Left cardiac atrium (tissue), 4 donors: ENCODE data around the gene SHISA9. TPM values are rescaled to one million over a fixed set of nuclear protein-coding genes. Genes with fewer than 3 reads are reported as not detected.

ENCODE experiments used
- ATAC-seq, 2 donors: fragments of 200-7000 bp; cut with Tn5 transposase; one replicate each; pipeline ENCODE4 v1.9.1; 2020; ENCODE audit warnings: mild to moderate bottlenecking in 2 of 2, moderate library complexity in 2 of 2
- DNase-seq: peaks from one replicate; pipeline ENCODE4 v3.0.0-alpha.2; 2020
- intact Hi-C, 2 donors: fragments of 100-400 bp; cut with DNase I; formaldehyde crosslinking; loops; one replicate each; pipeline versions ENCODE4 v1.14.1 to v1.15.1; 2022 to 2023
- total RNA-seq, 2 donors: library from RNA; stranded (reverse); fragmentation: NEBNext Ultra II Directional; extraction: Animal tissue kit (Norgen Biotek cat#: 25700); gene quantifications; one replicate each; pipeline ENCODE4 v1.2.1, GENCODE V29; 2021
- donor health status: DM: no; HTN: yes; CAD: no.
- donor health status: DM: no; HTN: yes; CAD: no; lungs with severe emphysema.
- donor health status: DM: yes; HTN: yes; CAD: no.
- donor health status: Dilated cardiomyopathy.

Gene SHISA9
- total RNA-seq, 2 donors from 2014 or later: 0.31 to 0.44 TPM

DNA sequence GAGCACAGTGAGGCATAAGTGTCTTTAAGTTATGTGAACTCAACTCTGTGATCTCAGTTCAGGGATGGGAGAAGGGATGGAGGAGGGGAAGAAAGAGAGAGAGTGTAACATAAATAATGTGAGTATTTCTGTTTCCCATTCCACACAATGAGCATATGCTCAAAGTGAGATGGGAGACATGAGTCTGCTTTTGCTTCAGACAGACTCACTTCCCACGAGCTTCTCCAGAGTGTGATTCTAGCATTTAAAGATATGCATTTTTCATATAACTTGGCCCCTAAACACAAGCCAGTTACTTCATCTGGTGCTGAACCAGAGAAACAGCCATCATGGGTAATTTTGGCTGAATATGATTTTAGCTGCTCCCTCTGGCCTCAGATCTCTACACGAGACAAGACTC lies 35.0 kb downstream of the SHISA9 start:
- DNase-seq: no peak
- intact Hi-C loops: no loop called here
- ATAC-seq: no peak

DNA sequence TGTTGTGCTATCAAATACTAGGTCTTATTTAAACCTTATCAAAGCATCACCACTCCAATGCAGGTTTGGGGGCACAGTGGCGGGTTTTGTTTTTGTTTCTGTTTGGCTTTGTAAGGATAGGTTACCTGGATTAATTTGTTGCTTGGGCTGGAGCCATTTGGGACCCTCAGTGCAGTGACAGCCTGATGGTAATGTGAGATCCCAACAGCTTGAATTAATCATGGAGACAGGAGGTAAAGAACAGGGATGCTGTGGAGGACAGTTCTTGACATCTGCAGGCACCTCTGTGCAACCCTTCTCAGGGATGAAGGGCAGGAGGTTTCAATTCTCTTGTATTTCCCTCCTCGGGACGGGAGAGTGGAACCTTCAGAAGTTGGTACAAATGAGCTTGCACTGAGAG lies 40.5 kb downstream of the SHISA9 start:
- ATAC-seq (no peak), DNase-seq (no peak)
- intact Hi-C loops: no loop called here

DNA sequence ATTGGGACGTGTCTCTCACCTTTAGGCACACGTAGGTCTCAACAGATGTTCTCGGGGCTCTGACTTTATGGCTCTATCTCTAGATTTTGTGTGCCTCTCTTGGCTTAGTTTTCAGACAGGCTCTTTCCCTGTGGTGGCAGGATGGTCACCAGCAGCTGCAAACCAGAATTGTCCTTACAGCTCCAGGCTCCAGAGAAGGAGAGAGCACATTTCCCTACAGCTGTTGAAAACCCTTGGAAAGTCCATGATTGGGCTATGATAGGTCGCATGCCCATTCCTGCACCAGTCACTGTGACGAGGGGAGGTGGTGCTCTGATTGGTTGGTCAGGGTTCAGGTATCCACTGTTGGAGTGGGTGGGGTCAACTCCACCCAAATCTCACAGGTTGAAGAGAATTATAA lies 41.5 kb downstream of the SHISA9 start:
- DNase-seq (no peak), ATAC-seq (no peak)
- intact Hi-C loops: no loop called here

GRCh38 chr16:12944300-12944699 lies 42.9 kb downstream of the SHISA9 start:
- DNase-seq: no peak
- ATAC-seq: no peak

DNA sequence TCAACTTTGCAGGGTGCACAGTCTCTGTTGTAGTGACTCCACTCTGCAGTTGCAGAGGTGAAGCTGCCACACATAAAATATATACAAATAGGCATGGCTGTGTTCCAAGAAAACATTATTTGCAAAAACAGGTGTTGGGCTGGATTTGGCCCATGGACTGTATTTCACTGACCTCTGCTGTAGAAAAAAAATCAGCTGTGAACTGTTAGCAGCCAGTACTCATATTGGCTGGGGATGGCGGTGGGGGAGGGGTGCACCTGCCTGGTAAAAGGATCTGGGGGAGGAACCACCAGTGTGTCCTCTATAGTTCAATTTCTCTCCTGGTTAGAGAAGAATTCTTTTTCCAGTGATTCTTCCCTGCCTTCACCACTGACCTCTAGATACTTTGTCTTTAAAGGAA lies 50.0 kb downstream of the SHISA9 start:
- ATAC-seq (no peak), DNase-seq (no peak)
- intact Hi-C loops: no loop called here

More at GRCh38 chr16:12944300-12944699, 42.9 kb downstream of the SHISA9 start:
- intact Hi-C loops: no loop called here

GRCh38 chr16:12951976-12952375 lies 50.6 kb downstream of the SHISA9 start:
- intact Hi-C loops: no loop called here
- ATAC-seq: no peak

DNA sequence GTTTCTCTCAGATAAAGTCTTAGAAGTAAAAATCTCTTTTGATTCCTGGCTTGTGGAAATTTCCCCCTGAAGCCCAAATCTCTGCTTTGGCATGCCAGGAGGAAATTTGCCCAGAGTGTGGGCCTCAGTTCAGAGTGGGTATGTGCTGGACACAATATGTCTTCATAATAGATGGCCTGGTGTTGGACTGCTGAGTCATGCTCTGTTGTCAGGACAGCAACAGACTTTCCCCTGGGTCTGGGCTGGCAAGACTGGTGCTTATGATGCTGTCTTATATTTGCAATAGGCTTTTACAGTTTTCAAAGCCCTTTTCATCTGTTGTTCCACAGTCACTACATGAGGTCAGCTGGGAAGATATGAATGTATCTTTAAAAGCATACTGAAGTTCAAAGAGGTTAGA lies 57.0 kb downstream of the SHISA9 start:
- DNase-seq (no peak), ATAC-seq (no peak)
- intact Hi-C loops: no loop called here

More at GRCh38 chr16:12951976-12952375, 50.6 kb downstream of the SHISA9 start:
- DNase-seq: no peak

DNA sequence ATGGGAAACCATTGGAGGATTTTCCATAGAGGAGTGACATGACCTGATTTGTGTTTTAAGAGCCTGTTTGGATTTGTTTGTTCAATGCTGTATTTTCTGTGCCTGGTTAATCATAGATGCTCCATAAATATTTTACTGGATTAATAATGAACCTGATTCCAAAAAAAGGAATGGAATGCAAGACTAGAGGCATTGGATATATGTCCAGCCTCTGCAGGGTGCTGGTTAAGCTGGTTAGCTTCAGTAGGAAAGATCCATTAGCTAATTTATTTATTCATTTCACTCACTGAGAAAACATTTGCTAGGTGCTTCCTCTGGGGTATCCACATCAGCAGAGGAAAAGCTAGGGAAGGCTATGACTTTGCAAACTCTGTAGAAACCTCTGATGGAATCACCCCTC lies 57.7 kb downstream of the SHISA9 start:
- intact Hi-C loops: no loop called here
- ATAC-seq: no peak
- no peak for DNase-seq

DNA sequence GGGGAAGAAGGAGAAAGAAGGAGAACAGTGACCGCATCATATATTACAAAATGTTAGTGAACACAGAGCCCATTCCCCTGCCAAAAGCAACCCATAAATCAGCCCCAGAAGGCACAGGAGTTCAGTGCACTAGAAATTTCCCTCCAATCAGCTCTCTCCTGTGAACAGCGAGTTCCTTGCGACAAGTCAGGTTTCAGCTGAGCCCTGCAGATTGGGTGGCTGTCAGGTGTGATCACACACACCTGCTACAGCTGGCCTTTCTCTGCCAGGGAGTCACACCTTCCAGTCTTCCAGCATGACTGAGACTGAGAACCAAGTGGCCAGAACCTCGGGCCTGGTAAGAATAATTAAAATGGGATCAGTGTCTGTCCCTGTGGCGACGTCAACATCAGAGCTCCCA lies 60.2 kb downstream of the SHISA9 start:
- ATAC-seq (no peak), DNase-seq (no peak)
- intact Hi-C loops: no loop called here

DNA sequence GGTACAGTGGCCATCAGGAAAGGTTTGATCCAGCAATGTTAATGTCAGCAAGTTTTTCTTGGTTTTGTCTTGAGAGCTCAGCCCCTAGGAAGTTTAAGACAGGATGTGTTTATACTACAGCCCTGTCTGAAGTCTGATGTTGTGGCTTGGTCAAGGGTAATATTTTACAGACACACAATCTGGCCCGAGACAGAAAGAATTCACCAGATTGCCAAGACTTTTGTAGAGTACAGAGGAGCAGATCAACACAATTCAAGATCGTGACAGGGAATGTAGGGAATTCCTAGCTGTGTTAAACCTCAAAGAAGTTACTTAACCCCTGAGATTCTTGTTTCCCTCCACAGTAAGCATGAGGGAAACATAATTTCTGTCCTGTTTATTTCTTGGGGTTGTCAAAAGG lies 63.1 kb downstream of the SHISA9 start:
- no peak for DNase-seq
- no peak for ATAC-seq
- intact Hi-C loops: no loop called here

DNA sequence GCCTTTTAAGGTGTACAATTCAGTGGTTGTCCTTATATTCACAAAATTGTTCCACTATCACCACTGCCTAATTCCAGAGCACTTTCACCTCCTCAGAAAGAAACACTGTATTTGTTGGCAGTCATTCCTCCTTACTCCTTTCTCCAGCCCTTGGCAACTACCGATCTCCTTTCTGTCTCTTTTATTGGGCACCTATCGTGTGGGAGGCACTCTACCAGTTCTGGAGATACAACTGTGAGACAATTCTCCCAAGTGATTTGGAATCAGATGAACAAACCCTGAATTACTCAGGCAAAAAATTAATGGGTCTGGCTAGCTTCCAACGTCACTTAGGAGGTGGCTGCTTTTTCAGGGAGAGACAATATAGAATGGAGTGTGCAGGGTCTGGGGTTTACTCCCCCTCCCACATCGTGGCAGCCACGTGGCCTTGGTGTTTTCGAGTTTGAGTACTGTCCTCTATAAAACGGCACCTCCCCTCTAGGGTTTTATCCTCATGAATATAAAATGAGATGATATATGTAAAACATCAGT lies 63.9 kb downstream of the SHISA9 start:
- no peak for DNase-seq
- intact Hi-C loops: no loop called here
- ATAC-seq: no peak

- DNase-seq: peak; percentile 29
- ATAC-seq: peak; percentile 15 to 84
- intact Hi-C loops: no loop called here
These were observed 69.8 kb downstream of the SHISA9 start for GRCh38 chr16:12971241-12971640.

DNA sequence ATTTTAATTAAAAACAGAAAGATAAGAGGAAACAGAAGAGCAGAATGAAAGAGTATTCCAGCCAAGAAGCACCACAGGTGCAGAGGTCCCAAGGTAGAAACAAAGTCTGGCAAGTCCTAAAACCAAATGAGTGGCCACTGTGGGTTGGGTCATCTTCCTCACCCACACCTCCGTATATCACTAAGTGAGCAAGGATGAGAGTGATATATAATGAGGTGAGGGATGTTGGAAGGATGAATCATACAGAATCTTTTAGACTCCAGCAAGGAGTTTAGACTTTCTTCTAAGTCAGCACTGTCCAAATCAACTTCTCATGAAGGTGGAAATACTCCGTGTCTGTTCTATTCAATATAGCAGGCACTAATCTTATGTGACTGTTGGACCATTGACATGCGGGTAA lies 70.8 kb downstream of the SHISA9 start:
- intact Hi-C loops: no loop called here
- ATAC-seq (no peak), DNase-seq (no peak)

DNA sequence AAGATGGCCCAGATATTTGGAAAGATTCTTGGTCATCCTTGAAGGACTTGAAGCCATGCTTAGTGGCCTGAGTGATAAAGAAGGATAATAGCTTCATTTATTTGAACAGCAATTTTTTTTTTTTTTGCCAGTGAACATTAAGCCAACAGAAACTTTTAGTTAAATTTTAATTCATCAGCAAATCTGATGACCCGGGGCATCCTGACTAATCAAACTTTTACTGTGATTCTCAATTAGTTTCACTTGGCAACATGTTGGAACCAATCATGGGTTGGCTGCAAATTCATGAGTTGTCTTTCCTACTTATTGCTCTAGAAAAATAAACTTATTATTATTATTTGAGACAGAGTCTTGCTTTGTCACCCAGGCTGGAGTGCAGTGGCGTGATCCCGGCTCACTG lies 74.4 kb downstream of the SHISA9 start:
- intact Hi-C loops: no loop called here
- DNase-seq: no peak
- no peak for ATAC-seq

GRCh38 chr16:12976496-12976895 lies 75.1 kb downstream of the SHISA9 start:
- intact Hi-C loops: no loop called here
- ATAC-seq: no peak
- no peak for DNase-seq

DNA sequence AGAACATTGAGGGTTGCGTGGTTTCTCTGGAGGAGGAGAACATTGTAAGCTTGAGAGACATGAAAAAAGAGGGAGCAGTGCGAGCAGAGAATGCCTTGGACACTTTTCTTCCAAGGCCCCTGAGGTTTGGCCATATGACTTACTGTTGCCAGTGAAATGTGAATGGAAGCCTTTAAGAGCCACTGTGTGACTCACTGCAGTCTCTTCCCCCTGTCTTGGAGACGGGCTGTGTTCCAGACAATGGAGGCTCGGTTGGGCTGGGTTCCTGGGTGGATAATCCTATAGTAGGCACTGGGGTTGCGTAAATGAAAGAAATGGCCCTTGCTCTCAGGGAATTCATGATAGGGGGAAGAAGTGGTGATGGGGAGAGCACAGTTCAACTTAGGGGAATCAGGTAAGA lies 75.5 kb downstream of the SHISA9 start:
- ATAC-seq: no peak
- intact Hi-C loops: no loop called here
- DNase-seq: no peak

DNA sequence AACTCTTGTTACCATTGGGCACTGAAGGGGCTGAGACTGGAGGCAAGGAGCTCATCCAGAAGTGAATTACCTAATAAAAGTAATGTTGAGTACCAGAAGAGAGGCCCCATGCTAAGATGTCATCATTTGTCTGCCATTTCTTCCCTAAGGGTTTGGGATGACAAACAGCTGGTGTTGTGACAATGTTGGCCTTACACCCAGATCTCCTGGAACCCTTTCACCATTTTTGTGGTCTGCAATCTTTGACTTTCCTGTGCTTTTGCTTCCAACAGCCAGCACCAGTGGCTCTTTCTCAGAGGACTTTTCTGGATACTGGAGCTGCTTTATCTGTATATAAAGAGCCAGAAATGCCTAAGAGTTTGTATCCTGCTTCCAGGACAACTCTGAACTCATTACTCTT lies 84.1 kb downstream of the SHISA9 start:
- DNase-seq: no peak
- ATAC-seq: no peak
- intact Hi-C loops: no loop called here

DNA sequence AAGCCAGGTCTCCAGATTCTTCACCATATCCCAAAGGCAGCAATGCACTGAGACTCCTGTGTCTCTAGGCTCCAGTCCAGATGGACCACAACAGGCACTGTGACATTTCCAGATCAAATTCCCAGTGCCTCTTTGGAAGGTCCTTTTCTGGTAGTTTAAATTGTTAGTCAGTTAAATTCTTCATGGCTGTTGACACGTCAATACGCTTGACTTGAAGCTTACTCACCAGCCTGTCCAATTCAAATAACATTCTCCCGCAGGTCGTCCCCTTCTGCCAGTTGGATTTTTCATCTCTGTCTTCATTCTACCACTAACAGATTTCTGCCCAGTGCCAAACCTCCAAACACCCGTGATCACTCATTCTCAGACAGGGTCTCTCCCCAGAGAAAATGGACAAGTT lies 86.7 kb downstream of the SHISA9 start:
- ATAC-seq: no peak
- intact Hi-C loops: no loop called here
- no peak for DNase-seq

DNA sequence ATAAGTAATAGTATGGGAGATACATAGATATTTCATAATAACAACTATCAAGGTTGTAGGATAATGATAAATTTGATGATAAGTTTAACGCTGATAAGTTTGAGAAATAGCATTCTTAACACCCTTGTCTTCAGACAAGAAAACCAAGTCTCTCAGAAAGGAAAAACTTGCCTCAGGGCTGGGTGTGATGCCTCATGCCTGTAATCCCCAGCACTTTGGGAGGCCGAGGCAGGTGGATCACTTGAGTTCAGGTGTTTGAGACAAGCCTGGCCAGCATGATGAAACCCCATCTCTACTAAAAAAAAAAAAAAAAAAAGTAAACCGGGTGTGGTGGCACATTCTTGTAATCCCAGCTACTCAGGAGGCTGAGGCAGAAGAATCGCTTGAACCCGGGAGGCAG lies 90.7 kb downstream of the SHISA9 start:
- ATAC-seq (no peak), DNase-seq (no peak)
- intact Hi-C loops: no loop called here

DNA sequence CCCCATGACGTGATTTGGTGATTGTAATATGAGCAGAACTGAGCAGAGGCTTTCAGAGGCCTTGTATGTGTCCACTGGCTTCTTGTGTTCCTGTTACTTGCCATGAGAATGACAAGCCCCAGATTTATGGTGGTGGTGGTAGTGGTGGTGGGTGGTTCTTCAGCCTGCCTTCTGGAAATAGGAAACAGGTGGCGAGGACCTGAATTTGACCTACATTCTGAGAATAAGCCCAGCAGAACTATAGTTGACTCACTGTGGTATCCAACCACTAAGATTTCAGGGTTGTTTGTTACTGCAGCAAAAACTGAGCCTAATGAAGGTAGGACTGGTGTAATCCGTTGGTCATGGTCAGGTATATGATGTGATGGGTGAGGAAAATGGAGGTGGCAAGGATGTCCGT lies 93.0 kb downstream of the SHISA9 start:
- ATAC-seq (no peak), DNase-seq (no peak)
- intact Hi-C loops: no loop called here

- DNase-seq (no peak), ATAC-seq (no peak)
- intact Hi-C loops: no loop called here
These were observed 94.4 kb downstream of the SHISA9 start for GRCh38 chr16:12995721-12996372.
